Measurements from ENCODE around the gene BEX1. TPM values are rescaled to one million over a fixed set of nuclear protein-coding genes. Genes with fewer than 3 reads are reported as not detected.
"Not testable (repeated sequence)": the region's sequence is repeated elsewhere in the genome, so short reads cannot be mapped to it uniquely, and the experiment has no call there.

Gene BEX1
- not detected for total RNA-seq

DNA sequence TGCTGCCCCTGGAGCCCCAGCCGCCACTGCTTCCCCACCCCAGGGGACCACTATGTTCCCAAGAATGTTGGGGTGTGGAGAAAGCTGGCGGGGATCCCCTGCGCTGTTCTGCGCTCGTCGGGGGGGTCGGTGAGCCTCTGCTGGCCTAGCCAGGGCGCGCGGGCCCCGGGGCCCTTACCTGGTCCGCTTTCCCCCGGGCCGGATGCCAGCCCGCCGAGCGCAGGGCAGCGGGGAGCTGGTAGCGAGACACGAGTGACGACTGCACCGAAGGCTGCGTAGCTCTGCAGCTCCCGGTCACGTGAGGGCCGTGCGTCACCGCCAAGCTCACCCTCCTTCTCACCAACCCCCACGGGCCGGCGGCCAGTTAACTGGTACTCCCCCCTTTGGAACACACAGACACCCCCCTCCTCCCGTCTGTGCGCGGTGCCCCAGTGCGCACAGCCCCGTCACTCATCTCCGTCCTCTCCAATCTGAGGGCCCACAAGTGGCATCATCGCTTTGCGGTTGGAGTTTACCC, at the start of gene BEX1:
BEX1 (minus strand) TSS at position 254 of the 517 bp plus-strand sequence. CDS start 897 bp downstream, outside the sequence.
- Mint-ChIP-seq H3K27ac (no peak within 1 kb of the TSS), H3K4me3 (no peak within 1 kb of the TSS), H3K4me1 (ENCODE audit: low read depth) (no peaks in the 10 kb centered on the region), H3K27me3 (ENCODE audit: low read depth) (peaks cover 2% of the 10 kb centered on the region), H3K36me3 (ENCODE audit: low read depth) (no peaks in the 10 kb centered on the region), H3K9me3 (ENCODE audit: insufficient read depth) (no peaks in the 10 kb centered on the region)
- no peak for ATAC-seq
- ChIA-PET POLR2A (no interaction called here), CTCF (no interaction called here)
- DNase-seq: peak; percentile 20

DNA sequence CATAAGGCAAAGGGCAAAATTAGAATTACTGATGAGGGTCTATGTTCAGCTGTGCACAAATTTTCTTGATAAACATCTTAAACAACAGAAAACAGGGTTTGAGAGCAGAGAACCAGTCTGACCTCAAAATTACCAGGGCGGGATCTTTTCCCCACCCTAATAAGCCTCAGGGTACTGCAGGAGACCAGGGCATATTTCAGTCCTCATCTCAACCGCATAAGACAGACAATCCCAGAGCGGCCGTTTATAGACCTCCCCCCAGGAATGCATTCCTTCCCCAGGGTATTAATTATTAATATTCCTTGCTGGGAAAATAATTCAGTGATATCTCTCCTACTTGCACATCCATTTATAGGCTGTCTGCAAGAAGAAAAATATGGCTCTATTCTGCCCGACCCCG, 45.5 kb upstream of the BEX1 start:
- H3K36me3 Mint-ChIP-seq (ENCODE audit: low read depth); ATAC-seq; H3K4me1 Mint-ChIP-seq (ENCODE audit: low read depth); DNase-seq; H3K9me3 Mint-ChIP-seq (ENCODE audit: insufficient read depth); H3K27ac Mint-ChIP-seq; H3K27me3 Mint-ChIP-seq (ENCODE audit: low read depth); POLR2A ChIA-PET; H3K4me3 Mint-ChIP-seq; CTCF ChIA-PET: not testable (repeated sequence)

- H3K4me1 Mint-ChIP-seq (ENCODE audit: low read depth): no peaks in the 10 kb centered on the region
- no peak overlapping the region for H3K4me3 Mint-ChIP-seq
- H3K36me3 Mint-ChIP-seq (ENCODE audit: low read depth): no peaks in the 10 kb centered on the region
- POLR2A ChIA-PET: no interaction called here
- H3K27me3 Mint-ChIP-seq (ENCODE audit: low read depth): no peaks in the 10 kb centered on the region
- no peaks in the 10 kb centered on the region for H3K9me3 Mint-ChIP-seq (ENCODE audit: insufficient read depth)
- DNase-seq: no peak
- H3K27ac Mint-ChIP-seq: no peak overlapping the region
- no peak for ATAC-seq
- CTCF ChIA-PET: no interaction called here
Observed at GRCh38 chrX:103107836-103108235, 43.9 kb upstream of the BEX1 start.

DNA sequence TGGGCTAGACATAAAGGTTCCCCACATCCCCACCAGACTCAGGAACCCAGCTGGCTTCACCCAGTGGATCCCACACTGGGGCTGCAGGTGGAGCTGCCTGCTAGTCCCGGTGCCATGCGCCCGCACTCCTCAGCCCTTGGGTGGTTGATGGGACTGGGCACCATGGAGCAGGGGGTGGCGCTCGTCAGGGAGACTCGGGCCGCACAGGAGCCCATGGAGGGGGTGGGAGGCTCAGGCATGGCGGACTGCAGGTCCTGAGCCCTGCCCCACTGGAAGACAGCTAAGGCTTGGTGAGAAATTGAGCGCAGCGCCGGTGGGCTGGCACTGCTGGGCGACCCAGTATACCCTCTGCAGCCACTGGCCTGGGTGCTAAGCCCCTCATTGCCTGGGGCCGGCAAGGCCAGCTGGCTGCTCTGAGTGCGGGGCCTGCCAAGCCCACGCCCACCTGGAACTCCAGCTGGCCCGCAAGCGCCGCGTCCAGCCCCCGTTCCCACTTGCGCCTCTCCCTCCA, 43.3 kb upstream of the BEX1 start:
- H3K4me1 Mint-ChIP-seq (ENCODE audit: low read depth); CTCF ChIA-PET; H3K9me3 Mint-ChIP-seq (ENCODE audit: insufficient read depth); DNase-seq; H3K27ac Mint-ChIP-seq; H3K36me3 Mint-ChIP-seq (ENCODE audit: low read depth); POLR2A ChIA-PET; H3K4me3 Mint-ChIP-seq; H3K27me3 Mint-ChIP-seq (ENCODE audit: low read depth); ATAC-seq: not testable (repeated sequence)

DNA sequence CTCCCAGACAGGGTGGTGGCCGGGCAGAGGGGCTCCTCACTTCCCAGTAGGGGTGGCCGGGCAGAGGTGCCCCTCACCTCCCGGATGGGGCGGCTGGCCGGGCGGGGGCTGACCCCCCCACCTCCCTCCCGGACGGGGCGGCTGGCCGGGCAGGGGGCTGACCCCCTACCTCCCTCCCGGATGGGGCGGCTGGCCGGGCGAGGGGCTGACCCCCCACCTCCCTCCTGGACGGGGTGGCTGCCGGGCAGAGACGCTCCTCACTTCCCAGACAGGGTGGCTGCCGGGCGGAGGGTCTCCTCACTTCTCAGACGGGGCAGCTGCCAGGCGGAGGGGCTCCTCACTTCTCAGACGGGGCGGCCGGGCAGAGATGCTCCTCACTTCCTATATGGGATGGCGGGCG, 40.4 kb upstream of the BEX1 start:
- H3K27ac Mint-ChIP-seq; CTCF ChIA-PET; H3K9me3 Mint-ChIP-seq (ENCODE audit: insufficient read depth): not testable (repeated sequence)

DNA sequence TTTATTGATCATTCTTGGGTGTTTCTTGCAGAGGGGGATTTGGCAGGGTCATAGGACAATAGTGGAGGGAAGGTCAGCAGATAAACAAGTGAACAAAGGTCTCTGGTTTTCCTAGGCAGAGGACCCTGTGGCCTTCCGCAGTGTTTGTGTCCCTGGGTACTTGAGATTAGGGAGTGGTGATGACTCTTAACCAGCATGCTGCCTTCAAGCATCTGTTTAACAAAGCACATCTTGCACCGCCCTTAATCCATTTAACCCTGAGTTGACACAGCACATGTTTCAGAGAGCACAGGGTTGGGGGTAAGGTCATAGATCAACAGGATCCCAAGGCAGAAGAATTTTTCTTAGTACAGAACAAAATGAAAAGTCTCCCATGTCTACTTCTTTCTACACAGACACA, 39.9 kb upstream of the BEX1 start:
- ATAC-seq, DNase-seq, POLR2A ChIA-PET: not testable (repeated sequence)

More for the DNA sequence above, 40.4 kb upstream of the BEX1 start:
- H3K36me3 Mint-ChIP-seq (ENCODE audit: low read depth); H3K4me1 Mint-ChIP-seq (ENCODE audit: low read depth); H3K27me3 Mint-ChIP-seq (ENCODE audit: low read depth); ATAC-seq; H3K4me3 Mint-ChIP-seq; DNase-seq; POLR2A ChIA-PET: not testable (repeated sequence)

GRCh38 chrX:103101299-103102042, 37.5 kb upstream of the BEX1 start:
- Mint-ChIP-seq H3K9me3 (ENCODE audit: insufficient read depth) (no peaks in the 10 kb centered on the region), H3K36me3 (ENCODE audit: low read depth) (no peaks in the 10 kb centered on the region), H3K4me1 (ENCODE audit: low read depth) (no peaks in the 10 kb centered on the region), H3K4me3 (no peak overlapping the region), H3K27me3 (ENCODE audit: low read depth) (no peaks in the 10 kb centered on the region), H3K27ac (no peak overlapping the region)
- ChIA-PET POLR2A (no interaction called here), CTCF (no interaction called here)
- no peak for ATAC-seq
- DNase-seq: no peak

More for the DNA sequence above, 39.9 kb upstream of the BEX1 start:
- CTCF ChIA-PET; H3K4me3 Mint-ChIP-seq; H3K27ac Mint-ChIP-seq; H3K27me3 Mint-ChIP-seq (ENCODE audit: low read depth); H3K9me3 Mint-ChIP-seq (ENCODE audit: insufficient read depth); H3K36me3 Mint-ChIP-seq (ENCODE audit: low read depth); H3K4me1 Mint-ChIP-seq (ENCODE audit: low read depth): not testable (repeated sequence)

DNA sequence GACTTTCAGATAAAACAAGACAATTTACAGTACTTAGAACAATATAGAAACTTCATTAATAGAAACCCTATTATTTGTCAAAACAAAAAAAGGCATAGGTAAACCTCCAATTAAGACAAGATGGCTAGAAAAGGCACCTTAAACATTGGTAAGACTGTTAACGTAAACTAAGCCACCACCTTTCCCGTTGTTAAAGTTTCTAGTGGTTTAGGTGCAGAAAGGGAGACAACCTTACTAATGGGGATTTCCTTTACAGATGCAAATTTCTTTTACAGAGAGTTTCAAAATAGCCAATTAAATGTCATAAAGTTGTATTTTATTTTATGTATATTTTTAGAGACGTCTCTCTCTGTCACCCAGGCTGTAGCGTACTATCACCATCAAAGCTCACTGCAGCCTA, 36.5 kb upstream of the BEX1 start:
- Mint-ChIP-seq H3K9me3 (ENCODE audit: insufficient read depth) (no peaks in the 10 kb centered on the region), H3K27ac (no peak overlapping the region), H3K27me3 (ENCODE audit: low read depth) (no peaks in the 10 kb centered on the region), H3K4me1 (ENCODE audit: low read depth) (no peaks in the 10 kb centered on the region), H3K36me3 (ENCODE audit: low read depth) (no peaks in the 10 kb centered on the region), H3K4me3 (no peak overlapping the region)
- POLR2A ChIA-PET: no interaction called here
- CTCF ChIA-PET: no interaction called here
- DNase-seq: no peak
- no peak for ATAC-seq

DNA sequence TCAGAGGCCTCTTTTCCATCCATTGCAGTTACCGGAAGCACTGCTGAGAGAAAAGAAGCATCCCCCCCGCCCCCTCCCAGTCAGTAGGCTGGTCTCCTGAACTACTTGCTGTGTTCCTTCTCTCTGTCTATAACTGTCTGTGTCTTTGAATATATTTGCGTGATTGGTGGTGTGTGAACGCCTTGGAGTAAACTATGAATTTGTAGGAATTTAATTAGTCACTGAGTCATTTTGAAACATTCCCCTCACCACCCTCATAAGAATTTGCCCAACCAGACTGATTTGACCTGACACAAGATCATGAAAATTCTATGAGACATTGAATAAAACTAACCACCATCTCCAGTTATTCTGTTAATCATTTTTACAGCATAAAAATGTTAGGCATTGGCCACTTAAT, 35.7 kb upstream of the BEX1 start:
- Mint-ChIP-seq H3K27me3 (ENCODE audit: low read depth) (no peaks in the 10 kb centered on the region), H3K36me3 (ENCODE audit: low read depth) (no peaks in the 10 kb centered on the region), H3K4me1 (ENCODE audit: low read depth) (no peaks in the 10 kb centered on the region), H3K27ac (no peak overlapping the region), H3K4me3 (no peak overlapping the region), H3K9me3 (ENCODE audit: insufficient read depth) (no peaks in the 10 kb centered on the region)
- POLR2A ChIA-PET: no interaction called here
- DNase-seq (no peak), ATAC-seq (no peak)
- CTCF ChIA-PET: no interaction called here

- no peak overlapping the region for H3K4me3 Mint-ChIP-seq
- no peaks in the 10 kb centered on the region for H3K27me3 Mint-ChIP-seq (ENCODE audit: low read depth)
- H3K9me3 Mint-ChIP-seq (ENCODE audit: insufficient read depth): no peaks in the 10 kb centered on the region
- H3K4me1 Mint-ChIP-seq (ENCODE audit: low read depth): no peaks in the 10 kb centered on the region
- ChIA-PET POLR2A (no interaction called here), CTCF (no interaction called here)
- ATAC-seq (no peak), DNase-seq (no peak)
- no peaks in the 10 kb centered on the region for H3K36me3 Mint-ChIP-seq (ENCODE audit: low read depth)
- H3K27ac Mint-ChIP-seq: no peak overlapping the region
Observed at GRCh38 chrX:103098488-103098887, 34.5 kb upstream of the BEX1 start.

GRCh38 chrX:103092942-103093341, 29.0 kb upstream of the BEX1 start, which contains the start of gene NXF3:
TSS of gene NXF3 (minus strand) at chrX:103093143. CDS start at chrX:103093023, 120 bp downstream.
- no peaks in the 10 kb centered on the region for H3K4me1 Mint-ChIP-seq (ENCODE audit: low read depth)
- no peak for DNase-seq
- CTCF ChIA-PET: no interaction called here
- no peaks in the 10 kb centered on the region for H3K9me3 Mint-ChIP-seq (ENCODE audit: insufficient read depth)
- H3K27ac Mint-ChIP-seq: no peak within 1 kb of the TSS
- H3K36me3 Mint-ChIP-seq (ENCODE audit: low read depth): no peaks in the 10 kb centered on the region
- H3K4me3 Mint-ChIP-seq: no peak within 1 kb of the TSS
- no peaks in the 10 kb centered on the region for H3K27me3 Mint-ChIP-seq (ENCODE audit: low read depth)
- ATAC-seq: no peak
- POLR2A ChIA-PET: no interaction called here

GRCh38 chrX:103081051-103081450, 17.1 kb upstream of the BEX1 start:
- POLR2A ChIA-PET: no interaction called here
- H3K27me3 Mint-ChIP-seq (ENCODE audit: low read depth): no peaks in the 10 kb centered on the region

GRCh38 chrX:103073467-103073866, 9.5 kb upstream of the BEX1 start:
- CTCF ChIA-PET: no interaction called here
- no peak for ATAC-seq
- DNase-seq: no peak
- no peaks in the 10 kb centered on the region for H3K36me3 Mint-ChIP-seq (ENCODE audit: low read depth)
- H3K27me3 Mint-ChIP-seq (ENCODE audit: low read depth): no peaks in the 10 kb centered on the region
- POLR2A ChIA-PET: no interaction called here
- H3K4me3 Mint-ChIP-seq: no peak overlapping the region
- H3K4me1 Mint-ChIP-seq (ENCODE audit: low read depth): no peaks in the 10 kb centered on the region
- no peak overlapping the region for H3K27ac Mint-ChIP-seq
- H3K9me3 Mint-ChIP-seq (ENCODE audit: insufficient read depth): no peaks in the 10 kb centered on the region

More at GRCh38 chrX:103081051-103081450, 17.1 kb upstream of the BEX1 start:
- H3K27ac Mint-ChIP-seq: no peak overlapping the region
- H3K4me3 Mint-ChIP-seq: no peak overlapping the region
- H3K9me3 Mint-ChIP-seq (ENCODE audit: insufficient read depth): no peaks in the 10 kb centered on the region
- ATAC-seq (no peak), DNase-seq (no peak)
- CTCF ChIA-PET: no interaction called here
- H3K4me1 Mint-ChIP-seq (ENCODE audit: low read depth): no peaks in the 10 kb centered on the region
- H3K36me3 Mint-ChIP-seq (ENCODE audit: low read depth): no peaks in the 10 kb centered on the region

Measured in activated CD8-positive, alpha-beta T cell treated with anti-CD3 and anti-CD28 coated beads, Interleukin-2, amount 10 ng/mL, durations not matched to agents 7 days and 5 days (primary cell).